GM15510 (cell line): Measurements from ENCODE around the gene ZNF487.

Experiments
- POLR2A ChIP-seq: IDR thresholded peaks from 3 replicates; pipeline ENCODE4 v1.6.1; 2011; ENCODE audit warnings: borderline replicate concordance; ENCODE audit not compliant: insufficient read length; ENCODE audit errors: extremely low read depth

The ZNF487 gene

DNA sequence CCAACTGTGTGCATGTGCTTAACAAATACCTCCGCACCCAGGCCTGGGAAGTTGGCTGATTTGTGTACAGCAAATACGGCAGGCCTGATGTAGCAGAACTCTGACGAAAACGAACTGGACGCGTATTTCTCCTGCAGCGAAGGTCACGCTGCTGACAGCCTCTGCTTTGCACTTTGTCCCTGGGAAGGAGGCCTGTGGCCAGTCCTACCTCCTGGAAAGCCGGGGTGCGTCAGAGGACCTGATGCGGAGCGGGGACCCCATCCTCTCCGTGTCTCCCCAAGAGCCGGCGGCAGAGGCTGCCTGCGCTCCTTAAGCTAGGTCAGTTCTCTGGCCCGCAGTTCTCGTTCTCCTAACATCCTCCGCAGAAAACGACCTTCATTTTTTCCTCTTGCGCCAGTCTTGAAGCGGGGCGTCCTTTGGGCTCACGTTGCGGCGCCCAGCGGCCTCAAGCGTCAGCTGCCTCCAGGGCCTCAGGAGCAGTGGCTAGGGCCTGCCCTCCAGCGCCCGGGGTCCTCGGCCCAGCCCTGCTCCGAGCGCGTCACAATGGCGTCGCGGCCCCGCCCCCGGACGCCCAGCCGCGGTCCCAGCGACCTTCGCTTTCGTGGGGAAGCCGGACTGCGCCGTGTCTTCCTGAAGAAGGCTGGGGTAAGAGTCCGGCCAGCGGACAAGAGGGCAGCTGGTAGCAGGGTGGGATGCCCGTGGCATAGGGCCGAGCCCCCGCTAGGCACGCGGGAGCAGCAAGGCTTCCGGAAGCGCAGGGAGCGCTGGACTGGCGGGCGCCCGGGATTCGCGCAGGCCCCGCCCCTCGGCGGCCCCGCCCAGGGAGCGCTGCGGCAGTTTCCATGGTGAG lies at the start of gene ZNF487:
ZNF487 (plus strand) TSS at position 821 of the 850 bp plus-strand sequence. CDS start 38,703 bp downstream, outside the sequence.
- TF ChIP-seq POLR2A: peak; percentile 66

DNA sequence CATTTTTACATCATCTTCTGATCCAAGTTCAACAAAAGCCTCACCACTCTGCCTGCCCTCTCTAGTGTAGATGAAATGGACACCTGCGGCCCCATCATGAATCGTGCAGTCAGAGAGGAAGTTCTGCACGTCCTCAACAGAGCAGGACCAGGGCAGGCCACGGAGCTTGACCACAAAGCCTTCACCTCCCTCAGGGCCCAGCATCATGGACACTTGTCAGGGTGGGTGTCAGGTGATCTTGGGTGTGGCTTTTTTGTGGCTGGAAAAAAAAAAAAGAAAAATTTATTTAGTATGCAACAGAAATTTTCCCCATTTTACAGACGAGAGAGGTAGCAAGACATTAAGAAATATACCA lies 49.3 kb upstream of the ZNF487 start:
- TF ChIP-seq POLR2A: no peak

DNA sequence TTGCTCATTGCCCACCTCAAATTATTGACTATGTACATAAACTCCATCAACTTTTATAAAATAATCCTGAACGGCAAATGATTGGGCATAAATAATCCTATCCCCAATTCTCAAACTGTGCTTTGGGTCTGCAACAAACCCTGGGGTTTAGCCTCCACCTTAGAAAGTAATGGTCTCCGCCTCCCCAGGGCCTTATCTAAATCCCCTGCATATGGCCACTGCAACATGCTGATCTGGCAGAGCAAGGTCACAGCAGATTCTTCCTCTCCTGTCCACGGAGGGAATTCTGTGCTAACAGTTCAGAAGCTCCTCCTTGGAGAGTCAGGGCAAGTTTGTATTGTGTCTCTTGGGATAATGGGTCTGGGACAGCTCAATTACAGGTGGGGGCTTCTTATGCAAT lies 47.0 kb upstream of the ZNF487 start:
- TF ChIP-seq POLR2A: no peak

DNA sequence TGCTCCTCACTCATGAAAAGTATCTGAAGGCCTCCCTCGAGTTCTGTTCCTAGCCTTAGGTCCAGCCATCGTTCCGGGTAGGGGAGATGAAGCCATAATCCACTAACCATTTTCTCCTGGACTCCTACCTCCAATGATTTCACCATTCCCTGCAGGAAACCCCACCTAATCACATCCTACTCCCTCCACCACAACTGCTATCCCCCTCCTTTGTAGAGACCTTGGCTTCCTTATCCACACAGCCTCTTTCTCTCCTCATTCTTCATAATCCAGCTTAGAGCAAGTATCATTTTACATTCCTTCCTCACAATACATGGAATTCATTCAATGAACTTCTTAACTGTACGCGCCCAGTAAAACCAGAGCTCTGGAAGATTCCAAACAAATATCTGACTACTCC lies 46.6 kb upstream of the ZNF487 start:
- no peak for TF ChIP-seq POLR2A

DNA sequence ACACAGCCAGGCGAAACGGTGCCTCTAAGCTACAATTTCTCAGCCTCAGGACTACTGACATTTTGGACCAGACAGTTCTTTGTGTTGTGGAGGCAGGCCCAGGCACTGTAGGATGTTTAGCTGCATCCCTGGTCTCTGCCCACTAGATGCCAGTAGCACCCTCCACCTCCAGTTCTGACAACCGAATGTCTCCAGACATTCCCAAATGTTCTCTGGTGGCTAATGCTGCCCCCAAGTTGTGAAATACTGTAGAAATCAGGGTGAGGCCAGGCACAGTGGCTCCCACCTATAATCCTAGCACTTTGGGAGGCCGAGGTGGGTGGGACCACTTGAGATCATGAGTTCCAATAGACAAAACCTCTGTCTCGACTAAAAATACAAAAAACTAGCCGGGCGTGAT lies 46.2 kb upstream of the ZNF487 start:
- TF ChIP-seq POLR2A: no peak

DNA sequence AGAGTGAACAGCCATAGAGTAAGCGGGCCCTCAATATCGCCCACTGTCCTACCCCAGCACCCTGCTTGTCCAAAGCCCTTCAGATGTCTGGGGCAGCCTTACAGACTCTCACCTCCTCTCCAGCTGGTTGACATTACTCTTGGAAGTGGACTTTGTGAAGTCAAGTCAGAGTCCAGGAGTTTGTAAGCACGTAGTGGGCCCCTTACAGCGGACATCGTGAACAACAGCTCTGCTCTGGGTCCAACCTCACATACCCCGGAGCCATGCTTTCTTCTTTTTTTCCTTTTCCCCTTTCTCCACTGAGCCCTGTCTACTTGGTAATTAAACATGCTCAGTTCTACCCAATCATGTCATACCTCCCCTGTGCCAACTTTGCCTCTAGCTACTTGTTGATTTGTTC lies 45.4 kb upstream of the ZNF487 start:
- TF ChIP-seq POLR2A: no peak

DNA sequence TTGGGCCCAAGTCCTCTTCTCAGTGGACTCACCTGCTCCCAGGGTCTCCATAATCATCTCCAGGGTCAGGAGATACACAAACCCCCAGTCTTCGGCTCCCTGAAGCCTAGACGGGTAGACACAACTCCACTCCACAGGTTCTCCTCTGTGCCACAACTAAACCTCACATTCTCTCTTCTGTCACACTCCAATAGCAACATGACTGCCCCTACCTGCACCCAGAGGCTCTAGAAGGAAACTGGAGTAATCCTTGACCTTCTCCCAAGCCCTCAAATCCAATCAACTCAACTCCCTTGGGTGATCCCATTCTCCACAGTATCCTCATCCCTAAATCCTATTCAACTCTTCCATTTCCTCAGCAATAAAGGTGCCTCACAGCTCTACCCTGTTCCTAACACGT lies 44.2 kb upstream of the ZNF487 start:
- no peak for TF ChIP-seq POLR2A

DNA sequence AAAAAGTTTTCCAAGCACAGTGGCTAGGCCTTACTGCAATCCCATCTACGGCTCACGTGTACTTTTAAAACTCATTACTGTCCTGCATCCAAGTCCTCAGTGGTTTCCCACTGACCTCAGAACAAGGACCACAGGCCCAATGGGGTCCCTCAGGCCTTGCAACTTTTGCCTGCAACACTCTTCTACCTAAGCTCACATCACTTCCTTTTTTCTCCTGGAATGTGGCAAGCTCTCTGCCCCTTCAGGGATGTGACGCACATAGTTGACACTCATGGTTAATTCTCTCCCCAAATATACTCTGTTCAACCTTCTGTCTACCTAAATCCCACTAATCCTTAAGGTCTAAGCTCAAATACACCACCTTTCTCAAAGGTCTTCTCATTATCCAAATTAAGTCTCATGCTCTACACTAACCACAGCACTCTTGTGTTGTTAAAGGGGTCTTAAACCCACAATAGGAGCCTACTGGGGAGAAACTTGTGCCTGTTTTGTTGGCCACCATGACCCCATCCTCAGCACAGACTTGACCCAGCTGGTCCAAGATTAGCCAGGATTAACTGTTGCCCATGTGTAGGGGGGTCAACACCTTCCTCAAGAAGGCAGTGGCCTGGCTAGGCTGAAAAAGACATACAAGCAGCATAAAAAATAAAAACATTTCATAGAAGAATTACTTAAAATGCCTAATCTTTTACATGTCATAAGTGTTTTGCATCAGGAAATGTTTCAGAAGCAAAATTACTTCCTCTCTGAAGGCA lies 43.1 kb upstream of the ZNF487 start:
- TF ChIP-seq POLR2A: no peak

DNA sequence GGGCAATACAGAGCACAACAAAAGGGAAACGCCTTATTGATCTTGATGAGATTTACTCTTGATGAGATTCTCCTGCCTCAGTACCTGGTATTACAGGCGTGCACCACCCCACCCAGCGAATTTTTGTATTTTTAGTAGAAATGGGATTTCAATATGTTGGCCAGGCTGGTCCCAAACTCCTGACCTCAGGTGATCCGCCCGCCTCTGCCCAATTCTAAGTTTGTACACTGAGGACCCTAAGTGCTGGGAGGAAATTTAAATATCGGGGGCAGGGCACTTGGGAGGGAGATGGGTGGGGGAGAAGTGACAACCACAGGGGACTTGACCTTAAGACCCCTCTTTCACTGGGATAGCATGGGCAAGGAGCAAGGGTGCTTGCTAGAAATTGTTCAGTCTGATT lies 42.0 kb upstream of the ZNF487 start:
- no peak for TF ChIP-seq POLR2A

DNA sequence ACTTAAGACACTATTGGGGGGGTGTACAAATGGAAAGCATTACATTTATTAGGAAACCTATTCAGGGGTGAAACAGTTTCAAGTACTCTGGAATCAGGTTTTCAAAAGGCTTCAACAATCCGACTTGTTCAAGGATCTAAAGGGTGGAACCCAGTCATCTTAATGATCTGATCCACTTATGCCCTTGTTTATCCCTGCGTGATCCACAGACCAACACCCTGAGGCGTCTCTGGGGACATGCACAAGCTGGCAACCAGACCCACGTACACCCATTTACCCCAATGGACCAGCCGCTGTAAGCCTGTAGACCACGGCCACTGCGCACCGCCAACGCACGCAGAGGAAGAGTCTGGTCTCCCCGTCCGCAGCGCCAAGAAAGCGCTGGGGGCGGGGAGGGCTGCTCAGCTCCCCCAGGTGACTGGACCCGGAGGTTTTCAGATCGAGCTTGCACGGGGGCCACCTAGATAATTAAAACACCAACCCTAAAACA lies 41.3 kb upstream of the ZNF487 start:
- no peak for TF ChIP-seq POLR2A

DNA sequence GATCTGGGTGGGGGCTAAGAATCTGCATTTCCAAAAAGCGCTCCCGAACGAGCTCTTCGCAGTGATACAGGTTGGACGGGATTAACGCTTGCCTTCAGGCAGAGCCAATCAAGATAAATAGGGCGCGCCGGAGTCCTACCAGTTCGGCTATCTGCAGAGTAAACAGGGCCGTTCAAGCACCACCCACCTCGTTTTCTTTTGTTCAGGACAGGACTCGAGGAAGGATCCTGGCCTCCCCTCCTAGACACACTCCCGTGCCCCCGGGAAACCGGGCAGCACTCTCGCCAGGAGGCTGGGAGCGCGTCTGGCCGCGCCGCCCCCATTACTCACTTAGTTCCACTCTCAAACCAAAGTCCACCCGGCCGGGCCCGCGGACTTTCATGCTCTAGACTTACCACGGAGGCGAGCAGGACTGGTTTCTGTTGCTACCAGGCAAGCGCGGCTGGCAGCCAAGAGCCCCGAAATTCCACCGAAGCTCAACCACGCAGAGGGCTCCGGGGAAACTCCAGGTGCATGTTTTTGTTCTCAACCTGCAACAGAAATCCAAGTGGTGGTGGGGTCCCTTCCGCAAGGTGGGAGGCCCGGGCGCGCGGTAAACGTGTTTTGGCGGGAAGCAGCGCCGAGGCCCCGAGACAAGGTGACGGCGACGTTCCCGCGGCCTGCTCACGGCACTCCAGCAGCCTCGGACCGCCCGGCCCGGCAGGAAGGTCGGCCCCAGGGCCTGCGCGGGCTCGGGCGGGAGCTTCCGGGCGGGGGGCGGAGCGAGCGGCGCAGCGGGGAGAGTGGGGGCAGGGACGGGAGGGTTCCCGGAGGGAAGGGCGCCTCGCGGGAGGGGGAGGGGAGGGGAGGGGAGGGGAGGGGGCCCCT lies 40.6 kb upstream of the ZNF487 start:
- TF ChIP-seq POLR2A: no peak

DNA sequence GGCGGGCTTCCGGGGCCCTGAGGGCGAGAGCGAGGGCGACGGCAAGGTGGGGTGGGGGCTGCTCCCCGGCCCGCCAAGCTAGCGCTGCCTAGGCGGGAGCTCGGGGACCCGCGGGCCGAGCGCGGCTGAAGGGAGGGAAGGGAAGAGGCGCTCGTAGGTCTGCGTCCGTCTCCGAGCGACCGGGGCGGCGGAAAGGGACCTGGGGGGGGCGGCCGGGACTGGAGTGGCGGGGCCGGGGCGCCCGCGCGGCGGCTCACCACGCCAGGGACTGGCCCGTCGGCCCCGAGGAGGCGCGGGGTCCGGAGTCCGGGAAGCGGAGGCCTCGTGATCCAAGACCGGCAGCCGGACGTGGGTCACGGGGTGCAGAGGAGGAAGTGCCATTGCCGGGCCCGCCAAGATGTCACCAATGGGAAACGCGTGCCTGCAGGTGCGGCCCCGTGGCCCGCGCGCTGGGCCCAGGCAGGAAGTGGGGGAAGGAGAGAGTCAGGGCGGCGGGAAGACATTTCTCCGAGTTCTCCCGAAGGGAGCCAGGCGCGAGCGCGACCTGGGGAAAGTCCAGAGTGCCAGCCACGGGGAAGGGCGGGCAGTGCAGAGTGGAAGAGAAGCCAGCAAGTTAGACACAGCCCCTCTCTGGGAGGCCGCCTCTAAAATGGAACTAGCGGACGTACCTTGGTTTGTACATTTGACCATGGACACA lies 39.8 kb upstream of the ZNF487 start:
- TF ChIP-seq POLR2A: peak; percentile 67

DNA sequence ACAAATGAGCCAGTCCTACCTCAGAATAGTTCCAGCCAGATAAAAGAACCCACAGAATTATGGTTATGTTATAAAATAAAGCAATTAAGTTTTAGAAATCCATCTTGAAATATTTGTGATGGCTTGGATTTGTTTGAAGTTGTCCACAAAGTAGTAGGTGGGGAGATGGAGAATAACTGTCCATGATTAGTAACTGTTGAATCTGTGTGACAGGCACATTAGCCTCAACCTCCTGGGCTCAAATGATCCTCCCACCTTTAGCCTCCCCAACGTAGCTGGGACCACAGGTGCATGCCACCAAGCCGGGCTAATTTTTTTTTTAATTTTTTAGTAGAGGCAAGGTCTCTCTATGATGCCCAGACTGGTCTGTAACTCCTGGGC lies 38.0 kb upstream of the ZNF487 start:
- no peak for TF ChIP-seq POLR2A
